22Rv1 (cell line): ENCODE measurements around the gene DNER.

ENCODE experiments used
- CTCF ChIP-seq: fragments of 450-650 bp; IDR thresholded peaks from 2 replicates; pipeline ENCODE4 v1.5.1; 2017; ENCODE audit warnings: mild to moderate bottlenecking
- ZFX ChIP-seq: fragments of 450-650 bp; IDR thresholded peaks from 2 replicates; pipeline ENCODE4 v1.6.1; 2017; ENCODE audit warnings: antibody characterized with exemption, borderline replicate concordance

- TF ChIP-seq CTCF (no peak), ZFX (no peak)
Measured at GRCh38 chr2:229488232-229488631, 226.1 kb downstream of the DNER start.
